Gastrocnemius medialis (tissue), 4 donors: Measurements from ENCODE around the gene NBEA. TPM values are rescaled to one million over a fixed set of nuclear protein-coding genes. Genes with fewer than 3 reads are reported as not detected.

ENCODE experiments used
- ATAC-seq, 2 donors: fragments of 150-250 bp; one replicate each; pipeline ENCODE4 v1.9.1; 2016
- DNase-seq, 2 donors: peaks; one replicate each; pipeline ENCODE4 v3.0.0-alpha.2; 2019
- H3K27ac ChIP-seq, 4 donors: fragments of 200-600 bp; sonication (generic); 1 replicate in 1 of 4; 2 replicates in 3 of 4; pipeline ENCODE4 v1.5.1; 2016 to 2018; ENCODE audit warnings: mild to moderate bottlenecking in 2 of 4, moderate library complexity in 1 of 4
- H3K27me3 ChIP-seq, 3 donors: fragments of 200-600 bp; sonication (generic) in 2 of 3; 1 replicate in 1 of 3; 2 replicates in 2 of 3; pipeline versions ENCODE4 v1.5.1 to v1.6.0; 2016 to 2019; ENCODE audit warnings: mild to moderate bottlenecking in 1 of 3, moderate library complexity in 1 of 3
- H3K36me3 ChIP-seq, 2 donors: fragments of 200-600 bp; sonication (generic) in 1 of 2; one replicate each; pipeline ENCODE4 v1.5.1; 2017 to 2018
- H3K4me1 ChIP-seq, 2 donors: fragments of 200-600 bp; sonication (generic) in 1 of 2; one replicate each; pipeline ENCODE4 v1.5.1; 2016 to 2017; ENCODE audit warnings: mild to moderate bottlenecking in 2 of 2
- H3K4me3 ChIP-seq, 4 donors: fragments of 200-600 bp; sonication (generic) in 3 of 4; 1 replicate in 1 of 4; 2 replicates in 3 of 4; pipeline ENCODE4 v1.5.1; 2016 to 2019; ENCODE audit warnings: mild to moderate bottlenecking in 2 of 4
- H3K9me3 ChIP-seq, 3 donors: fragments of 200-600 bp; sonication (generic) in 2 of 3; 1 replicate in 1 of 3; 2 replicates in 2 of 3; pipeline ENCODE4 v1.5.1; 2016 to 2019
- POLR2A ChIP-seq, 2 donors: fragments of 450-650 bp; IDR thresholded peaks; one replicate each; pipeline ENCODE4 v1.6.1; 2017; ENCODE audit warnings: antibody characterized with exemption in 2 of 2, mild to moderate bottlenecking in 2 of 2, moderate library complexity in 2 of 2
- in situ Hi-C, 4 donors: fragments of 200-750 bp; cut with MboI; loops; one replicate each; pipeline versions ENCODE4 v1.15.0 to v1.8.0; 2017; ENCODE audit warnings: low sequenced_read_pairs in 4 of 4
- intact Hi-C: fragments of 100-400 bp; cut with DNase I; formaldehyde crosslinking; loops from one replicate; pipeline ENCODE4 v1.15.1; 2023; ENCODE audit warnings: low total_unique reads
- total RNA-seq, 4 donors: library from RNA; depleted of rRNA; stranded (reverse); fragments of >200 nt; gene quantifications; one replicate each; pipeline versions ENCODE4 v1.1.0 to v1.2.3, GENCODE V29; 2016
- TF ChIP-seq, protein P1 (sequence below), 5 experiments: fragments of 450-650 bp in 3 of 5; fragments of 200-600 bp in 2 of 5; sonication (generic) in 2 of 5; IDR thresholded peaks in 4 of 5; conservative IDR thresholded peaks in 1 of 5; 1 replicate in 4 of 5; 2 replicates in 1 of 5; pipeline ENCODE4 v1.5.1; 2016 to 2019; ENCODE audit warnings: antibody characterized with exemption in 5 of 5, mild to moderate bottlenecking in 3 of 5, moderate library complexity in 3 of 5

The NBEA gene
- total RNA-seq, 4 donors from 2014 or later: 4.1 to 5.1 (median 4.7) TPM

DNA sequence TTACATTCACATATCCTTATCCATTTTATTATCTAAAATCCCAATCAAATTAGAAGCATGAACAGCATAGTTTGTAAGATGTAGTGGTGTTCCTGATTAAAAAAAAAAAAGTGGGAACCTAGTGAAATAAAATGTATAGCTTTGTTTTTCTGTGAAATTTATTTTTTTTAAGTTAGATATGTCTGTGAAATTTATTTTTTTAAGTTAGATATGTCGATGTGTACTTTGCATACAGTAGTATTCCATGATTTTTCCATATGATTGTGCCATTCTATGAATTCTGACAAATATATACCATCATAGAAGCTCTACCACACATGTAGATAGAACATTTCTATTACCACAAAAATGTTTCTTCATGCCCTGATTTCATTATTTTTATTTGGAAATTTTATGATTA is 540.5 kb downstream of the NBEA start:
- in situ Hi-C loops (no loop called here), intact Hi-C loops (no loop called here)
- no peaks in the 10 kb centered on the region for H3K9me3 ChIP-seq
- peaks cover 24 to 37% of the 10 kb centered on the region in 2 donors for H3K4me1 ChIP-seq
- DNase-seq: no peak
- no peak overlapping the region for H3K27ac ChIP-seq
- no peak for TF ChIP-seq POLR2A (IDR thresholded peaks at IDR 0.05)
- TF ChIP-seq, protein P1, sequence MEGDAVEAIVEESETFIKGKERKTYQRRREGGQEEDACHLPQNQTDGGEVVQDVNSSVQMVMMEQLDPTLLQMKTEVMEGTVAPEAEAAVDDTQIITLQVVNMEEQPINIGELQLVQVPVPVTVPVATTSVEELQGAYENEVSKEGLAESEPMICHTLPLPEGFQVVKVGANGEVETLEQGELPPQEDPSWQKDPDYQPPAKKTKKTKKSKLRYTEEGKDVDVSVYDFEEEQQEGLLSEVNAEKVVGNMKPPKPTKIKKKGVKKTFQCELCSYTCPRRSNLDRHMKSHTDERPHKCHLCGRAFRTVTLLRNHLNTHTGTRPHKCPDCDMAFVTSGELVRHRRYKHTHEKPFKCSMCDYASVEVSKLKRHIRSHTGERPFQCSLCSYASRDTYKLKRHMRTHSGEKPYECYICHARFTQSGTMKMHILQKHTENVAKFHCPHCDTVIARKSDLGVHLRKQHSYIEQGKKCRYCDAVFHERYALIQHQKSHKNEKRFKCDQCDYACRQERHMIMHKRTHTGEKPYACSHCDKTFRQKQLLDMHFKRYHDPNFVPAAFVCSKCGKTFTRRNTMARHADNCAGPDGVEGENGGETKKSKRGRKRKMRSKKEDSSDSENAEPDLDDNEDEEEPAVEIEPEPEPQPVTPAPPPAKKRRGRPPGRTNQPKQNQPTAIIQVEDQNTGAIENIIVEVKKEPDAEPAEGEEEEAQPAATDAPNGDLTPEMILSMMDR (IDR thresholded peaks at IDR 0.05 in 4 of 5, conservative IDR thresholded peaks at IDR 0.05 in 1 of 5): no peak
- no peaks in the 10 kb centered on the region for H3K27me3 ChIP-seq
- no peak overlapping the region for H3K4me3 ChIP-seq
- no peak for ATAC-seq
- H3K36me3 ChIP-seq: no peaks in the 10 kb centered on the region

- H3K4me3 ChIP-seq: no peak overlapping the region
- H3K27me3 ChIP-seq: no peaks in the 10 kb centered on the region
- no peak for DNase-seq
- no peaks in the 10 kb centered on the region for H3K36me3 ChIP-seq
- TF ChIP-seq POLR2A (IDR thresholded peaks at IDR 0.05): no peak
- TF ChIP-seq, protein P1 (IDR thresholded peaks at IDR 0.05 in 4 of 5, conservative IDR thresholded peaks at IDR 0.05 in 1 of 5): no peak
- no peaks in the 10 kb centered on the region for H3K9me3 ChIP-seq
- peaks cover 24 to 33% of the 10 kb centered on the region in 2 donors for H3K4me1 ChIP-seq
- in situ Hi-C loops (no loop called here), intact Hi-C loops (no loop called here)
- H3K27ac ChIP-seq: no peak overlapping the region
- no peak for ATAC-seq
These were observed 541.7 kb downstream of the NBEA start for GRCh38 chr13:35483761-35484160.

DNA sequence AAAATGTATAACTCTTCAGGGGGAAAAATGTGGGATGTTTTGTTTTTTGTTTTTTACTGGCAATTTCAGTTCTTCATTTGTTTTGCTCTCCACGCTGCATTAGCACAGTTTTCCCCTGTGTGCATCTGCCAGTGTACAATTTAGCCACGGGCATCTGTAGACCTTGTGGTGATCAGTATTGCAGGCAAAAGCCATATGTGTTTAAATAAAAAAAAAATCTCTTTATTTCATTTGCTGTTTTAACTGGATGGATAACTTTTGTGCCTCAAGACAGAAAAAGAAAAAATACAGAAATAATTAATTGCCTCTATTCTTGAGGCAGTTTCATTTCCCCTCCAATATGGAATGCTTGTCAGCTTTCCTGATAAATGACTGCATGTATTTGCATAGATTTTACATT is 542.3 kb downstream of the NBEA start:
- no peak overlapping the region for H3K27ac ChIP-seq
- no peaks in the 10 kb centered on the region for H3K36me3 ChIP-seq
- no peaks in the 10 kb centered on the region for H3K27me3 ChIP-seq
- ATAC-seq: no peak
- no peaks in the 10 kb centered on the region for H3K9me3 ChIP-seq
- intact Hi-C loops: no loop called here
- TF ChIP-seq POLR2A (IDR thresholded peaks at IDR 0.05): no peak
- TF ChIP-seq, protein P1 (IDR thresholded peaks at IDR 0.05 in 4 of 5, conservative IDR thresholded peaks at IDR 0.05 in 1 of 5): no peak
- H3K4me1 ChIP-seq: peaks cover 24 to 33% of the 10 kb centered on the region in 2 donors
- in situ Hi-C loops: no loop called here
- H3K4me3 ChIP-seq: no peak overlapping the region
- no peak for DNase-seq

DNA sequence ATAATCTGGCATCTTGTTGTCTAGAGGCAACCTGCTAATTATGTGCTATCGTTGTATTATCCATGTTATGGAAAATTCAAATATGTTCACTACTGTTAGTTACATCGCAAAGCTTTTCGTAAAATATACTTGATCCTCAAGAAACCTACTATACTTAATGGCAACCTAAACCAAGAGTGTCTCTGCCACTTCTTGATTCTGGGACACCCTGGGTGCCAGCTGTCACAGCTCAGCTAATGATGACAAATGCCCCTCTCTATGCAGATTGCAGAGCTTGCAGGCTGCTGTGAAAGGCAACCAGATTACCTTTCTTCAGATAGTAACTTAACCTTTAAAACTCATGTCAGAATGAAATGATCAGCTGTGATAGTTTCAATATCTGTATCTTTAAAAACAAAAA is 543.4 kb downstream of the NBEA start:
- H3K4me1 ChIP-seq: peaks cover 23 to 29% of the 10 kb centered on the region in 2 donors
- TF ChIP-seq, protein P1 (IDR thresholded peaks at IDR 0.05 in 4 of 5, conservative IDR thresholded peaks at IDR 0.05 in 1 of 5): no peak
- no peak for TF ChIP-seq POLR2A (IDR thresholded peaks at IDR 0.05)
- no peak overlapping the region for H3K27ac ChIP-seq
- in situ Hi-C loops: no loop called here
- no peak for DNase-seq
- H3K4me3 ChIP-seq: no peak overlapping the region
- no peaks in the 10 kb centered on the region for H3K36me3 ChIP-seq
- intact Hi-C loops: no loop called here
- ATAC-seq: no peak
- no peaks in the 10 kb centered on the region for H3K9me3 ChIP-seq
- no peaks in the 10 kb centered on the region for H3K27me3 ChIP-seq

GRCh38 chr13:35489050-35489449 is 547.0 kb downstream of the NBEA start:
- Histone ChIP-seq H3K4me3 (no peak overlapping the region), H3K27me3 (no peaks in the 10 kb centered on the region), H3K36me3 (no peaks in the 10 kb centered on the region), H3K27ac (no peak overlapping the region), H3K4me1 (peaks cover 12% of the 10 kb centered on the region in 2 donors), H3K9me3 (no peaks in the 10 kb centered on the region)
- no peak for DNase-seq
- intact Hi-C loops: no loop called here
- in situ Hi-C loops: no loop called here
- ATAC-seq: no peak
- TF ChIP-seq, protein P1 (IDR thresholded peaks at IDR 0.05 in 4 of 5, conservative IDR thresholded peaks at IDR 0.05 in 1 of 5): no peak
- TF ChIP-seq POLR2A (IDR thresholded peaks at IDR 0.05): no peak
